SK-N-SH (cell line): ENCODE measurements around the gene RREB1. TPM values are rescaled to one million over a fixed set of nuclear protein-coding genes. Genes with fewer than 3 reads are reported as not detected.

ENCODE experiments used
- CTCF ChIA-PET: fragments of 300-600, 350-600 bp; formaldehyde crosslinking; extraction: SDS; loops from one replicate; lab custom pipeline; 2021; lab: Yijun Ruan, JAX
- POLR2A ChIA-PET: fragments of 350-600 bp; sonication (Branson Sonifier 250); formaldehyde crosslinking; extraction: SDS; loops from one replicate; lab custom pipeline; 2020; ENCODE audit warnings: antibody characterized with exemption, inconsistent platforms; lab: Yijun Ruan, JAX
- DNase-seq: peaks from one replicate; pipeline ENCODE4 v3.0.0; 2012
- H2AFZ ChIP-seq: fragments of 200-600 bp; sonication (generic); 2 replicates; pipeline ENCODE4 v1.8.1; 2016; ENCODE audit warnings: antibody characterized with exemption, mild to moderate bottlenecking, low read depth
- H3F3A ChIP-seq: fragments of 200-600 bp; sonication (generic); replicated peaks from 2 replicates; pipeline ENCODE3; 2016; ENCODE audit warnings: antibody characterized with exemption, mild to moderate bottlenecking; ENCODE audit not compliant: insufficient read depth
- H3K27ac ChIP-seq, 2 experiments: fragments of 200-500 bp in 1 of 2; fragments of 200-600 bp in 1 of 2; sonication (Bioruptor generic) in 1 of 2; sonication (generic), shearing (Covaris generic) in 1 of 2; 2 replicates each; pipeline versions ENCODE4 v1.5.1 to v1.6.1; 2014 to 2016; ENCODE audit warnings: low read depth in 2 of 2, inconsistent platforms in 1 of 2, low read length in 1 of 2, mild to moderate bottlenecking in 1 of 2, mixed read lengths in 1 of 2
- H3K27me3 ChIP-seq: fragments of 200-600 bp; sonication (generic), shearing (Covaris generic); 2 replicates; pipeline ENCODE4 v1.6.1; 2016; ENCODE audit warnings: mixed run types; ENCODE audit not compliant: insufficient read depth
- H3K36me3 ChIP-seq, 2 experiments: fragments of 200-500 bp in 1 of 2; fragments of 200-600 bp in 1 of 2; sonication (Bioruptor generic) in 1 of 2; sonication (generic) in 1 of 2; replicated peaks in 1 of 2; 2 replicates each; pipeline versions ENCODE3 to v1.5.1; 2014 to 2016; ENCODE audit warnings: low read length in 1 of 2, mild to moderate bottlenecking in 1 of 2; ENCODE audit not compliant: insufficient read depth in 2 of 2, control insufficient read depth in 1 of 2
- H3K4me1 ChIP-seq, 2 experiments: fragments of 200-500 bp in 1 of 2; fragments of 200-600 bp in 1 of 2; sonication (Bioruptor generic) in 1 of 2; sonication (generic), shearing (Covaris generic) in 1 of 2; 2 replicates each; pipeline versions ENCODE4 v1.5.1 to v1.6.1; 2014 to 2016; ENCODE audit warnings: low read depth in 1 of 2, low read length in 1 of 2, mixed run types in 1 of 2; ENCODE audit not compliant: insufficient read depth in 2 of 2, control insufficient read depth in 1 of 2
- H3K4me2 ChIP-seq: fragments of 200-600 bp; sonication (generic), shearing (Covaris generic); 2 replicates; pipeline ENCODE4 v1.6.1; 2017; ENCODE audit warnings: mixed run types
- H3K4me3 ChIP-seq, 2 experiments: fragments of 200-500 bp in 1 of 2; fragments of 200-600 bp in 1 of 2; sonication (Bioruptor generic) in 1 of 2; sonication (generic), shearing (Covaris generic) in 1 of 2; 2 replicates each; pipeline versions ENCODE4 v1.5.1 to v1.8.1; 2014 to 2016; ENCODE audit warnings: low read depth in 2 of 2, inconsistent platforms in 1 of 2, low read length in 1 of 2, mild to moderate bottlenecking in 1 of 2, mixed read lengths in 1 of 2, moderate library complexity in 1 of 2
- H3K79me2 ChIP-seq: fragments of 200-600 bp; sonication (generic); 2 replicates; pipeline ENCODE4 v1.8.1; 2017; ENCODE audit warnings: mild to moderate bottlenecking; ENCODE audit not compliant: insufficient read depth
- H3K9ac ChIP-seq: fragments of 200-600 bp; sonication (generic); 2 replicates; pipeline ENCODE4 v1.6.1; 2017; ENCODE audit warnings: mixed run types
- H3K9me2 ChIP-seq: fragments of 200-600 bp; sonication (generic); 2 replicates; pipeline ENCODE4 v1.6.1; 2017; ENCODE audit warnings: mixed run types
- H3K9me3 ChIP-seq: fragments of 200-600 bp; sonication (generic); 2 replicates; pipeline ENCODE4 v1.6.1; 2017; ENCODE audit warnings: mixed run types, mild to moderate bottlenecking, moderate library complexity
- H4K20me1 ChIP-seq: fragments of 200-600 bp; sonication (generic); 2 replicates; pipeline ENCODE4 v1.6.1; 2017; ENCODE audit warnings: mild to moderate bottlenecking, mixed run types; ENCODE audit not compliant: insufficient read depth
- CHD2 ChIP-seq: fragments of 150-350 bp; IDR thresholded peaks from 2 replicates; pipeline ENCODE4 v1.6.1; 2018; ENCODE audit warnings: low read length; ENCODE audit not compliant: partially characterized antibody
- CTCF ChIP-seq: fragments of 200-600 bp; sonication (generic); IDR thresholded peaks from 2 replicates; pipeline ENCODE4 v1.6.1; 2017; ENCODE audit warnings: antibody characterized with exemption, mild to moderate bottlenecking, moderate library complexity
- ELF1 ChIP-seq: IDR thresholded peaks from 2 replicates; pipeline ENCODE4 v1.4.0; 2012
- EP300 ChIP-seq, 2 experiments: IDR thresholded peaks; 2 replicates each; pipeline versions ENCODE4 v1.4.0 to v1.6.1; 2012; ENCODE audit warnings: borderline replicate concordance in 1 of 2, low read depth in 1 of 2, low read length in 1 of 2
- IRF3 ChIP-seq: fragments of 150-350 bp; IDR thresholded peaks from 2 replicates; pipeline ENCODE4 v1.6.1; 2016; ENCODE audit warnings: mild to moderate bottlenecking, low read depth, low read length
- MEF2A ChIP-seq: IDR thresholded peaks from 2 replicates; pipeline ENCODE4 v1.4.0; 2012; ENCODE audit warnings: low read depth, borderline replicate concordance
- MXI1 ChIP-seq: IDR thresholded peaks from 2 replicates; pipeline ENCODE4 v1.6.1; 2012; ENCODE audit warnings: mild to moderate bottlenecking, low read depth, low read length, improper control_type of control experiment
- NFIC ChIP-seq: IDR thresholded peaks from 2 replicates; pipeline ENCODE4 v1.4.0; 2012; ENCODE audit warnings: borderline replicate concordance
- NRF1 ChIP-seq: IDR thresholded peaks from 2 replicates; pipeline ENCODE4 v1.6.1; 2012; ENCODE audit warnings: low read depth, mild to moderate bottlenecking, low read length
- PBX3 ChIP-seq: IDR thresholded peaks from 2 replicates; pipeline ENCODE4; 2012
- POLR2AphosphoS5 ChIP-seq: IDR thresholded peaks from 2 replicates; pipeline ENCODE4 v1.6.1; 2012; ENCODE audit warnings: low read depth, low read length
- RAD21 ChIP-seq: IDR thresholded peaks from 2 replicates; pipeline ENCODE4 v1.6.1; 2012; ENCODE audit warnings: mild to moderate bottlenecking, low read length
- RCOR1 ChIP-seq: fragments of 150-350 bp; IDR thresholded peaks from 2 replicates; pipeline ENCODE4 v1.6.1; 2017; ENCODE audit warnings: antibody characterized with exemption, low read length
- RFX5 ChIP-seq: IDR thresholded peaks from 2 replicates; pipeline ENCODE4 v1.6.1; 2012; ENCODE audit warnings: mild to moderate bottlenecking, improper control_type of control experiment, low read length
- RXRA ChIP-seq: IDR thresholded peaks from 2 replicates; pipeline ENCODE4 v1.4.0; 2012; ENCODE audit warnings: low read depth, mild to moderate bottlenecking, borderline replicate concordance
- SIN3A ChIP-seq: IDR thresholded peaks from 2 replicates; pipeline ENCODE4 v1.6.1; 2012; ENCODE audit warnings: low read depth, mild to moderate bottlenecking, low read length, moderate library complexity, borderline replicate concordance
- SMC3 ChIP-seq: IDR thresholded peaks from 2 replicates; pipeline ENCODE4 v1.6.1; 2012; ENCODE audit warnings: low read depth, low read length, improper control_type of control experiment
- TCF12 ChIP-seq: IDR thresholded peaks from 2 replicates; pipeline ENCODE4 v1.4.0; 2012
- USF1 ChIP-seq: IDR thresholded peaks from 2 replicates; pipeline ENCODE4 v1.4.0; 2012; ENCODE audit warnings: low read depth, borderline replicate concordance
- YY1 ChIP-seq: IDR thresholded peaks from 2 replicates; pipeline ENCODE4 v1.4.0; 2012; ENCODE audit warnings: low read depth, mild to moderate bottlenecking
- WGBS: methylation state at CpG from one replicate; pipeline ENCODE4 v1.1.6; 2017; ENCODE audit warnings: low lambda C conversion rate; 5-methylcytosine and 5-hydroxymethylcytosine counted together
- polyA plus RNA-seq, 3 experiments: library from polyadenylated mRNA; depleted of rRNA; stranded (reverse); fragments of >200 nt; gene quantifications; 2 replicates each; pipeline ENCODE4 v1.2.3, GENCODE V29; 2012

Gene RREB1
- polyA plus RNA-seq, 1 of the 3 experiments (the other 2 are of a cell fraction): 2.0 TPM

- peaks cover 14 to 22% of the 10 kb centered on the region in 2 experiments for H3K36me3 ChIP-seq
- no peak overlapping the region for H2AFZ ChIP-seq
Measured at GRCh38 chr6:7216941-7217621, 109.3 kb downstream of the RREB1 start.

GRCh38 chr6:7218406-7218988 is 110.7 kb downstream of the RREB1 start:
- Histone ChIP-seq H2AFZ (no peak overlapping the region), H3K9ac (no peak overlapping the region), H3K27ac (no peak overlapping the region), H3K4me1 (peaks cover 0 to 20% of the 10 kb centered on the region in 2 experiments; a peak in 2 of 4 replicates), H3F3A (no peaks in the 10 kb centered on the region), H3K9me2 (no peaks in the 10 kb centered on the region), H3K27me3 (no peaks in the 10 kb centered on the region), H3K4me2 (no peak overlapping the region), H4K20me1 (no peaks in the 10 kb centered on the region), H3K79me2 (no peaks in the 10 kb centered on the region), H3K36me3 (peaks cover 9 to 15% of the 10 kb centered on the region in 2 experiments)
- 79% methylated on average over 2 of the region's 2 CpGs for WGBS
- DNase-seq: no peak
- CTCF ChIA-PET: interaction anchor here (0.6 to 2.1 kb wide), 4 partner anchors 9 to 494 kb away, joined by 3 to 7 read pairs (median 5); no protein-coding TSS in a partner anchor
- TF ChIP-seq MEF2A (no peak), PBX3 (no peak), RCOR1 (no peak), ELF1 (no peak), NRF1 (no peak), RFX5 (no peak), TCF12 (no peak), EP300 (IDR thresholded peaks at IDR 0.05; ENCODE audit: borderline replicate concordance in 1 of 2, low read depth in 1 of 2, low read length in 1 of 2) (no peak), SMC3 (no peak), CHD2 (no peak), RAD21 (no peak), MXI1 (no peak), IRF3 (no peak), USF1 (no peak), YY1 (no peak), NFIC (no peak), SIN3A (no peak), POLR2AphosphoS5 (no peak)
- TF ChIP-seq, all 33 proteins: peak for 0
- Histone ChIP-seq H3K4me3 (no peak overlapping the region), H3K9me3 (no peaks in the 10 kb centered on the region)
- POLR2A ChIA-PET: no interaction called here

More at GRCh38 chr6:7216941-7217621, 109.3 kb downstream of the RREB1 start:
- POLR2A ChIA-PET: no interaction called here
- no peaks in the 10 kb centered on the region for H3K79me2 ChIP-seq
- no peak overlapping the region for H3K4me3 ChIP-seq
- no peaks in the 10 kb centered on the region for H3K9me2 ChIP-seq
- H3K27ac ChIP-seq: 0 out of 4 replicates have a peak overlapping the region, but pooled peaks of 1 of the 2 experiments have one; percentile 1
- H3K4me2 ChIP-seq: peak overlapping the region; percentile 3; the same call in 1 of the 2 replicates
- H3K4me1 ChIP-seq: peaks cover 0 to 20% of the 10 kb centered on the region in 2 experiments; a peak in 2 of 4 replicates
- H4K20me1 ChIP-seq: no peaks in the 10 kb centered on the region
- WGBS: 77% methylated on average over 14 of the region's 17 CpGs
- H3K9me3 ChIP-seq: no peaks in the 10 kb centered on the region
- no peaks in the 10 kb centered on the region for H3F3A ChIP-seq
- DNase-seq: no peak
- H3K9ac ChIP-seq: no peak overlapping the region
- TF ChIP-seq TCF12 (no peak), CTCF (peak; percentile 21; the same call in 1 of the 2 replicates), RXRA (no peak)
- TF ChIP-seq, all 33 proteins: peak for 1
- no peaks in the 10 kb centered on the region for H3K27me3 ChIP-seq
- CTCF ChIA-PET: interaction anchor here (1.7 to 2.1 kb wide), 2 partner anchors 10 to 22 kb away, joined by 5 to 7 read pairs; no protein-coding TSS in a partner anchor
